Measurements from ENCODE around the gene PIF1.

PIF1 gene

DNA sequence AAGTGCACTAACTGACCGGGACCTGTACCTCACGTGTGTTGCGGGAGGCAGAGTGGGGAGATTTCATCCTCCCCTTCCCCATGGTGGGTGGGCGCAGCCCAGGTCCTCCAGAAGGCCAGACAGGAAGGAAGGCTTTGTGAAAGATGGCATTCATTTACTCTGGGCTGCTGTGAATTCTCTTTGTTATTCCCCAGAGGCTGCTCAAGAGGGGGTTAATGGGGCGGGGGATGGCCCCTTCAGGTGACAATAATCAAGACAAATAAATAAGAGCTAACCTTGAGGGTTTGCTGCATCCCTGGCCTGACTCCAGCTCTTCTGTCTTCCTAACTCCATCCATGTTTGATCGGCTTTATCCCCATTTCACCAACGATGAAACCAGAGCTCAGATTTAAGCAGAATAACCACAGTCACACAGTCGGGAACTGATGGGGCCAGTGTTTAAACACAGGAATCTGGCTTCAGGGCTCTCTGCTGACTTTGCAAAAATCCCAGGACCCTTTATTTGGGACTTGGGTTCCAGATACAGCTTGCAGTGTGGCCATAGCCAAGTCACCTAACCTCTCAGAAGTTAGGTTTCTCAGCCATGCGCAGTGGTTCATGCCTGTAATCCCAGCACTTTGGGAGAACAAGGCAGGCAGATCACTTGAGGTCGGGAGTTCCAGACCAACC lies 16.5 kb downstream of the PIF1 start:
- no peaks in the 10 kb centered on the region for H3K36me3 ChIP-seq
- H3K9me3 ChIP-seq: no peaks in the 10 kb centered on the region

DNA sequence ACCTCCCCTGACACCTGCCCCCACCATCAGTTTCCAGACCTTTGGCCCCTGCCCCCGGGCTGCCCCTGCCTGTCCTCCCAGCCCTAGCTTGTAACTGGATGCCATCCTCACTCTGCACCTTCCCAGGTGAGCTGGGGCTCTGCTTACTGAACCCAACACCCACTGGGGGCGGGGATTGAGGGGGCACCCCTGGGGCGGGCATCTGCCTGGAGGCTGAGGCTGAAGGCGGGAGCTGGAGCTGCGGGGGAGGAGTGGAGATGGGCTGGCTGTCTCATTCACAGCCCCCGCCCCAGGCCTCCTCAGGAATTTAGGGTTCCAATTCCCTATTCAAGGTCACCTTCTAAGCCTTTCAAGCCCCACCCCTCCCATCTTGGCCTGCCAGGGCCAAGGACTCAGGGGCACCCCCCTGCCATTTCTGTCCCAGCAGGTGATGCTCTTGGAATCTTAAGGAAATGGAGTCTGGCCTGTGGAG lies 17.7 kb downstream of the PIF1 start:
- H3K4me1 ChIP-seq (ENCODE audit: control insufficient read depth in 1 of 2, insufficient read depth in 1 of 2, low read depth in 1 of 2, low read length in 1 of 2): peaks cover 0 to 6% of the 10 kb centered on the region in 2 experiments
- TF ChIP-seq, protein P1, sequence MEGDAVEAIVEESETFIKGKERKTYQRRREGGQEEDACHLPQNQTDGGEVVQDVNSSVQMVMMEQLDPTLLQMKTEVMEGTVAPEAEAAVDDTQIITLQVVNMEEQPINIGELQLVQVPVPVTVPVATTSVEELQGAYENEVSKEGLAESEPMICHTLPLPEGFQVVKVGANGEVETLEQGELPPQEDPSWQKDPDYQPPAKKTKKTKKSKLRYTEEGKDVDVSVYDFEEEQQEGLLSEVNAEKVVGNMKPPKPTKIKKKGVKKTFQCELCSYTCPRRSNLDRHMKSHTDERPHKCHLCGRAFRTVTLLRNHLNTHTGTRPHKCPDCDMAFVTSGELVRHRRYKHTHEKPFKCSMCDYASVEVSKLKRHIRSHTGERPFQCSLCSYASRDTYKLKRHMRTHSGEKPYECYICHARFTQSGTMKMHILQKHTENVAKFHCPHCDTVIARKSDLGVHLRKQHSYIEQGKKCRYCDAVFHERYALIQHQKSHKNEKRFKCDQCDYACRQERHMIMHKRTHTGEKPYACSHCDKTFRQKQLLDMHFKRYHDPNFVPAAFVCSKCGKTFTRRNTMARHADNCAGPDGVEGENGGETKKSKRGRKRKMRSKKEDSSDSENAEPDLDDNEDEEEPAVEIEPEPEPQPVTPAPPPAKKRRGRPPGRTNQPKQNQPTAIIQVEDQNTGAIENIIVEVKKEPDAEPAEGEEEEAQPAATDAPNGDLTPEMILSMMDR (IDR thresholded peaks at IDR 0.05): no peak
- no peak overlapping the region for H3K4me3 ChIP-seq (ENCODE audit: low read depth in 1 of 2, low read length in 1 of 2)
- peaks cover 12% of the 10 kb centered on the region for H3K27me3 ChIP-seq
- no peaks in the 10 kb centered on the region for H3K36me3 ChIP-seq
- no peaks in the 10 kb centered on the region for H3K9me3 ChIP-seq
- H3K27ac ChIP-seq: no peak overlapping the region

More for the DNA sequence above, 16.5 kb downstream of the PIF1 start:
- Histone ChIP-seq H3K4me1 (ENCODE audit: control insufficient read depth in 1 of 2, insufficient read depth in 1 of 2, low read depth in 1 of 2, low read length in 1 of 2) (peaks cover 0 to 6% of the 10 kb centered on the region in 2 experiments), H3K27me3 (peaks cover 12% of the 10 kb centered on the region), H3K27ac (no peak overlapping the region), H3K4me3 (ENCODE audit: low read depth in 1 of 2, low read length in 1 of 2) (no peak overlapping the region)
- TF ChIP-seq, protein P1 (IDR thresholded peaks at IDR 0.05): no peak

DNA sequence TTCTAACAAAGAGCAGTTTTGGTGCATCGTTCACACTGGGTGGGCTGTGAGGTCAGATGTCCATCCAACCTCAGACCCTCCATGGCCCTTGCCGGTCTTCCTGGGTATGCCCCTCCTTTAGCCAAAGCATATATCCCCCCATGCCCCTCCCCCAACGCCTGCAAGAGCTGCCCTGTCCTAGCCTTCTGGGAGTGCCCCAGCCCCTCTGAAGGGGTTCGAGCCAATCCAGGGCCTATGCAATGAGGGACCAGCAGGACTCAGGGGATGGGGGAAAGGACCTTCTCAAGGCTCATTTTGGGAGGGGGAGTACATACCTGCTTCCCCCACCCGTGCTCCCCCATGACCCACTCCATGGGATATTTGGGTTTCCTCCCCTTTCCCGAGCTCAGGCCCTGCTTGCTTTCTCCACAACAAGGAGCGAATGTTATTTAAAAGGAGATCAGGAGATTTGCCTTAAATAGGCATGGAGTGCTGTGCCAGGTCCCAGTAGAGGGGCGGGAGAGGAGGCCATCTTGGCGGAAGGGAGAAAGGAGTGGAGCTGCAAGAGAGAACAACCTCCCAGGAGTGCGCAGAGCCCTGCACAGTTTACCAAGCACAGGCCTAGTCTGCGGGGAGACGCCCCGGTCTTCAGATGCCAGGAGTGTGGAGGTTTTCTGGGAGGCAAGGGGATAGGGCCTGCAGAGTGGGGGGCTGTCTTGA lies 18.2 kb downstream of the PIF1 start:
- TF ChIP-seq, protein P1 (IDR thresholded peaks at IDR 0.05): no peak
- Histone ChIP-seq H3K9me3 (no peaks in the 10 kb centered on the region), H3K4me1 (ENCODE audit: control insufficient read depth in 1 of 2, insufficient read depth in 1 of 2, low read depth in 1 of 2, low read length in 1 of 2) (peaks cover 0 to 6% of the 10 kb centered on the region in 2 experiments), H3K36me3 (no peaks in the 10 kb centered on the region), H3K27ac (no peak overlapping the region), H3K27me3 (peaks cover 12% of the 10 kb centered on the region), H3K4me3 (ENCODE audit: low read depth in 1 of 2, low read length in 1 of 2) (no peak overlapping the region)

DNA sequence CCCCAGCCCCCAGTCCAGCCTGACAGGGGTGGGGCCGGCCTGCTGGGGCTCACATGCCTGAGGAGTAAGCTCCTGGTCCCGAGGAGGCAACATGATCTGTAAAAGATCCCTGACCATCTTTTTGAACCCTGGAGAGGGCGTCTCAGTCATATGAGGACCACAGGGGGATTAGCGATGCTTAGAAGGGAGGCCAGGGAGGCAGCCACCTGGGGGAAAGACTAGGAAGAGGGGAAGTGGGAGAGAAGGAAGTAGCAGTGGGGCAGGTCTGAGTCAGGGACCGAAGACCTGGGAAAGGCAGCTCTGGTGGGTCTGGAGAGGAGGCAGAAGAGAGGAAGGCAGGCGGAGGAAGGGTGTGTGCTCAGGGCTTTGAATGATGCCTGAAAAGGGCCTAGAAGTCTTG lies 18.9 kb downstream of the PIF1 start:
- peaks cover 0 to 6% of the 10 kb centered on the region in 2 experiments for H3K4me1 ChIP-seq (ENCODE audit: control insufficient read depth in 1 of 2, insufficient read depth in 1 of 2, low read depth in 1 of 2, low read length in 1 of 2)
- no peak overlapping the region for H3K4me3 ChIP-seq (ENCODE audit: low read depth in 1 of 2, low read length in 1 of 2)
- no peaks in the 10 kb centered on the region for H3K9me3 ChIP-seq
- H3K27me3 ChIP-seq: peaks cover 12% of the 10 kb centered on the region
- H3K27ac ChIP-seq: no peak overlapping the region
- H3K36me3 ChIP-seq: no peaks in the 10 kb centered on the region
- TF ChIP-seq, protein P1 (IDR thresholded peaks at IDR 0.05): no peak

DNA sequence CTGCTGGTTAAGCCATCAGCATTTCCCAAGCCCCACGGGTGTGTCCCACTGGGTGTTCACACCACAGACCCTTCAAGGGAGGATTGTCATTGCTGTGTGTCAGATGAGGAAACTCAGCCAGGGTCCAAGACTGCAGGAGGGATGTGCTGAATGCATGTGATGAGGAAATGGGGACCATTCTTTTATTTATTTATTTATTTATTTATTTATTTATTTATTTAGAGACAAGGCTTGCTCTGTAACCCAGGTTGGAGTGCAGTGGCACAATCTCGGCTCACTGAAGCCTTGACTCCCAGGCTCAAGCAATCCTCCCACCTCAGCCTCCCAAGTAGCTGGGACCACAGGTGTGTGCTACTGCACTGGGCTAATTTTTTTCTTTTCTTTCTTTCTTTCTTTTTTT lies 20.8 kb downstream of the PIF1 start:
- Histone ChIP-seq H3K27ac (no peak overlapping the region), H3K9me3 (no peaks in the 10 kb centered on the region), H3K27me3 (peaks cover 12% of the 10 kb centered on the region), H3K36me3 (no peaks in the 10 kb centered on the region), H3K4me1 (ENCODE audit: control insufficient read depth in 1 of 2, insufficient read depth in 1 of 2, low read depth in 1 of 2, low read length in 1 of 2) (no peaks in the 10 kb centered on the region), H3K4me3 (ENCODE audit: low read depth in 1 of 2, low read length in 1 of 2) (no peak overlapping the region)
- TF ChIP-seq, protein P1 (IDR thresholded peaks at IDR 0.05): no peak
